Ecto neural progenitor cell (in vitro differentiated cells): ENCODE results near the gene ARFGEF3.
A peak's percentile ranks its signal among the peaks of the same experiment; 100 is the strongest.
"Not testable (repeated sequence)": the region's sequence is repeated elsewhere in the genome, so short reads cannot be mapped to it uniquely, and the experiment has no call there.

Experiments used
- DNase-seq: peaks from one replicate; pipeline ENCODE4 v3.0.0-alpha.2; 2018; ENCODE audit warnings: low spot score

ARFGEF3 gene

DNA sequence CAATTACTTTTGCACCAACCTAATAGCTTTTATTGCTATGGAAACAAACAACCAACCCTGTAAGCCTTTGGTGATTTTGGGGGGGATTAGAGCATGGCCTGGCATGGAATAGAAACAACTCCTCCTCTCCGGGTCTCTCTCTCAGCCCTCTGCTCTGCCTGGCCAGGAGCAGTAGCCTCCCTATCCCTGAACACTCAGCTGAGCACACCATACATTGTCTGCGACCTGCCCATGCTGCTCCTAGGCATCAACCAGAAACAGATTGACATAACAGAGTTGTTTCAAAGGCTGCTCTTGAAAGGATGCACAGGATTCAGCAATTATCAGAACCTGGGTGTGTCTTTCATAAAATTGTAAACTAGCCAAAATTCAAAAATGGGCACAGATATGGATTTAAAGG, 186.1 kb downstream of the ARFGEF3 start:
- DNase-seq, result no peak

DNA sequence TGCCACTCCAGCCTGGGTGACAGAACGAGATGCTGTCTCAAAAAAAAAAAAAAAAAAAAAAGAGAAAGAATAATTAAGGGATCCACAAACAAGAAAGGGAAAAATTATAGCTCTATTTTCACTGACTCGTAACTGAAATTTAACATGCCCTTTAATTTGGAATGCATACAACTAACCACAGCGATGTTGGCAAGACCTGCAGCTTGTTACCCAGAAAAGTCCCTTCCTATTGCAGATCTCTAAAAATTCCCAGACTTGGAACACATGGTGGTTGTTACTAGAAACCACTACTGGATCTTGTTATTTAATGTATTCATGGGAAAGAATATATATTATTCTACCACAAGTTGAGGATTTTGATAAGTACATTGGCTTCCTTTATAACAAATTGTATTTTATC, 188.2 kb downstream of the ARFGEF3 start:
- DNase-seq, result no peak

DNA sequence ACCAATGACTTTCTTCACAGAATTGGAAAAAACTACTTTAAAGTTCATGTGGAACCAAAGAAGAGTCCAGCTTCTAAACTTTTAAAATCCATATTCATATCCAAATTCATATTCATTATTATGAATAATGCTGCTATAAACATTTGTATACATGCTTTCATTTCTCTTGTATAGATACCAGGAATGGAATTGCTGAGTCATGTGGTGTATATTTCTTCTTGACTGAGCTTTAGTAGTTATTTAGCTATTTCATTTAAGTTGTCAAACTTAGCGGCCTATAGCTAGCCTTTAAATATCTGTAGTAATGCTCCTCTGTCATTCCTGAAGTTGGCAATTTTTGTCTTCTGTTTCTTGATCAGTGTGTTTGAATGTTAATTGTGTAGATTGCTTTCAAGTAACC, 196.2 kb downstream of the ARFGEF3 start:
- no peak for DNase-seq

DNA sequence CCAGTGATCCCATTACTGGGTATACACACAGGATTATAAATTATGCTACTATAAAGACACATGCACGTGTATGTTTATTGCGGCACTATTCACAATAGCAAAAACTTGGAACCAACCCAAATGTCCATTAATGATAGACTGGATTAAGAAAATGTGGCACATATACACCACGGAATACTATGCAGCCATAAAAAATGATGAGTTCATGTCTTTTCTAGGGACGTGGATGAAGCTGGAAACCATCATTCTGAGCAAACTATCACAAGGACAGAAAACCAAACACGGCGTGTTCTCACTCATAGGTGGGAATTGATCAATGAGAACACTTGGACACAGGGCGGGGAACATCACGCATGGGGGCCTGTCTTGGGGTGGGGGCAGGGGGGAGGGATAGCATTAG, 206.9 kb downstream of the ARFGEF3 start:
- not testable (repeated sequence) for DNase-seq

DNA sequence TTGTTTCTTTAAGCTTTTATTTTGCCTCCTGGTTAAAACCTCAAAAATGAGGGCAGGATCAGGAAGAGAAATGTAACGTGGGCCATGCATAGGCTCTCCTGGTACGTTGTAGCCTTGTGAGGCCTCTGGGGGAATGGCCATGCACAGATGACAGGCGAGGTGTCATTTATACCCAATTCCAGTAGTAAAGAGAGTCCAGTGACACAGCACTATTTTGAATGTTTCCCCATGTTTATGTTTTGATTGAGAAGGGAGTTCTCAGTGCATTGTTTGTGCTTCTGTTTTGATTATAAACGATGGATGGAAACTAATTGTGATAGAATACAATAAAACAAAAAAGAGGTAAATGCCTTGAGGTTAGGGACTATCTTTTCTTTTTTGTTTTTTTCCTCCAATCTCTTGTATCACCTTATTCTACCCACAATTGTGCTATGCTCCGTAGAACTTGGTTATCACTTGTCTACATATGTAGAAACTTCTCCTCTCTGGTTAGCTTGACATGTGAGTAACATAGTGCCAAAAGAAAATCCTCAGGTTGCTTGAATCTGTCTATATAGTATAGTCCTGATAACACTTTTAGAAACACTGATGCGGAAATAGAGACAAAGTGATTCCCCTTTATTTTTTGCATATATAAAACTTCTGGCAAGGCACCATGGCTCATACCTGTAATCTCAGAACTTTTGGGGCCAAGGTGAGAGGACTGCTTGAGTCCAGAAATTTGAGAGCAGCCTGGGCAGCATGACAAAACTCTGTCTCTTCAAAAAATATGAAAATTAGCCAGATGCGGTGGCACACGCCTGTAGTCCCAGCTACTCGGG, 209.1 kb downstream of the ARFGEF3 start:
- no peak for DNase-seq

DNA sequence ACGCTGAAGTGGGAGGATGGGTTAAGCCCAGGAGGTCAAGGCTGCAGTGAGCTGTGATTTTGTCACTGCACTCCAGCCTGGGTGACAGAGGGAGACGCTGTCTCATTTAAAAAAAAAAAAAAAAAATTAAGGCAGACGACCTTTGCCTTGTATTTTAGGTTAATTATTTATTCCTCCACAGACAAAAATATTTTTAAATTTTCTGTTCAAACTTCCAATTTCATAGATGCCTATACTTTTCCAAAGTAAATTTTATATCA, 209.6 kb downstream of the ARFGEF3 start:
- DNase-seq, result no peak

DNA sequence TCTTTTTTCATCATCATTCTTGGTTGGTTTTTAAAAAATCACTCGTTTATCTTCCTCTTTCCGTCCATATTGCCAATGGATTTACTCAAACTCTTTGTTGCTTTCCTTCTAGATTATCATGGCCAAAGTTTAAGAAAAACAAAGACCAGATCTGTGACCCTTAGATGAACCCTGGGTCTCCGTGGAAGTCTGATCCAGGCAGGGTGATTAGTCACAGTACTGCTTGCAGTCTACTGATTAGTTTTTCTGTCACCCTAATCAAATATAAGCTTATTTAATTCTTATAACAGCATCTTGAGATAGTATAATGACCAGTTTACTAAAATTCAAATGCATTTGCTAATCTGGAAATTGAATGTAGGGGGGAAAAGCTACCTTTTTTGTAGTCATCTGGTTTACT, 210.0 kb downstream of the ARFGEF3 start:
- DNase-seq, result no peak

DNA sequence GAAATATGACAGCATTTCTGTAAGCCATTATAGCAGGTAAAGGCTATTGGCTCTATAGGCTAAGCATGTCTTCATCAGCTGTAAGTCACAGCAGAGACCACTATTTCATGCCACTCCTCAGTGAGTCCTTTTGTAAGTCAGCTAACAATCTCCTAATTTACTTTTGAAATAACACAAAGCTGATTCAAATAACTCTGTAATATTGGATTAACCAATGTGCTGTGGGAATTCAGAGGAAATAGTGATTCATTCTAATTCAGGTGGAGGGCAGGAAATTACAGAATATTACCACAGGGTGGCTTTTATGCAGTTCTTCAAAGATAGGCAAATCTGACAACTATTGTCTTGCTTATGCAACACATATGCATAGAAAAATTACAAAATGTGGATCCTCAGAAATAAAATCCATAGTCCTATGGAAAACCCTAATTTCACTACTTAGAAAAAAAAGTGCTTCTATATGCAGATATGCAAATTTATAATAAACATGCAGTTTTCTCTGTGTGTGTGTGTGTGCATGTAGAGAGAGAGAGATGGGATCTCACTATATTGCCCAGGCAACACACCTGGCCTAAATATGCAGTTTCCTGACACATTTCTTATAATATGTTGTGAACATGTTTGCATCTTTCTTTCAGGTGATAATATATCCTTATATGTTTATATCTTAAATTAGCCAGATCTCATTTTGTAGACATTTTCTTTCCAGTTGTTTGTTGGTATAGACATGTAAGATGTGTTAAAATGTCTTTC, 211.1 kb downstream of the ARFGEF3 start:
- DNase-seq, result no peak

DNA sequence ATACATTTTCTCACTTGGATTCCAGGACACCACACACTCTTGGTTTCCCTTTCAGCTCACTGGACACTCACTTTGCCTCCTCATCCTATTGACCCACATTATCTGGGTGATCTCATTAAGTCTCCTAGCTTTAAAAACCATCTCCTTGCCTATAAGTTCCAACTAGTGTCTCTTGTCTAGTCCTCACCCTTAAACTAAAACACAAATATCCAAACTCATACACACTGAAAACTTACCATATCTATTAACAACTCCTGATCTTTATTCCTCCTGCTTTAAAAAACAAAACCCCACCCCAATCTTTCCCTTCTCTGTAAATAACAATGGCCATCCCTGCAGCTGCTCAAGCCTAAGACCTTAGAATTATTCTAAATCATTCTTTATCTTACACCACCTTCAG, 212.5 kb downstream of the ARFGEF3 start:
- no peak for DNase-seq

DNA sequence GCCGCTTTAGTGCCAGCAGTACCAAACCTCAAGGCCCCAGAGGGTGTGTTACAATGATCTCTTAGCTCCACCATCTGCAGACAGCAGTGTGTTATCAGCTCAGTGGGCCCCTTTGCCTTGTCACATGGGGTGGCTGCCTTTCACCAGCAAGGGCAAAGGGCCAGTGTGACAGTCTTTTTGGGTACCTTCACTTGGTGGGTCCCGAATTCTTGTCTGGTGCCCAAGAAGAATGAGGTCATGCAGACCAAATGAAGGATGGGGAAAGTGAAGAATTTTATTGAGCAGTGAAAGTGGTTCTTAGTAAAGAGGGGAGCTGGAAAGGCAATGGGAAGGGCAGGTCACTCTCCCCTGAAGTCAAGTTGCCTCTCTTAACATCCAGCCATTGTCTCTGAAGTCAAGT, 213.1 kb downstream of the ARFGEF3 start:
- no peak for DNase-seq

DNA sequence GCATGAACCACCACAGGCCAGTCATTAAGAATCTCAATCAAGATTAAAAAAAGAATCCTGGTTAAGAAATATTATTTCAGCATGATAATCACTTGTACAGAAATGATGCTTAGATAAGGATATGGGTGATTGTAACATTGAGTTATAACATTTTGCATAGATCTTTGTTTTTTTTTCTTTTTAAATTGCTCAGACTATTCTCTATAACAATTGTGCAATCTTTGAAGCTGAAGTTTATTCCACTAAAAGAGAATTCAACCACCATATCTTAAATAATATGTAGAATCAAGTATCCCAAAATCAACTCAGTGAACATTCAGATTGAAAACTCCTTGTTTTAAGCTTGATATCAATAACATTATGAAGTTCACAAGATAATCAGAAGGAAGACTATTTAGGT, 215.3 kb downstream of the ARFGEF3 start:
- DNase-seq, result no peak

DNA sequence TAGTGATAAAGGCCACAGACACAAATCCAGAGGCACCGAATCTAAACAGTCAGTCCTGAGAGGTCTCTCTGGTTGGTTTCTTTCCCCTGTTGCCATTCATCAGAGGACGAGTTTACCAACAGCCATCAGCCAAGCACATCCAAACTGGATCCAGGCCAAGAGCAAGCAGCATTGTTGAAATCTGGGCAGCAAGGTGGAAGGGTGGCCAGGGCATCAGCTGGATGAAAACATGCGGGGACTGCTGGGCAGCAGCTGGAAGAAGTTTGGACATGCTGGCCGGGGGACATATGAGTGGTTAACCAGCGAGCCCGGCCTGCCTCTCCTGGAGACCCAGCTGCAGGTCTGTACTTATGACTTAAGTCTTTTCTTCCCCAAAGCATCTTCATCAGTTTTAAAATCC, 216.1 kb downstream of the ARFGEF3 start, which contains the start of gene SMIM28:
Gene SMIM28, plus strand, starts transcription at position 62 of the 400 bp plus-strand sequence. Its CDS starts 168 bp downstream, at position 230.
- DNase-seq, result no peak

DNA sequence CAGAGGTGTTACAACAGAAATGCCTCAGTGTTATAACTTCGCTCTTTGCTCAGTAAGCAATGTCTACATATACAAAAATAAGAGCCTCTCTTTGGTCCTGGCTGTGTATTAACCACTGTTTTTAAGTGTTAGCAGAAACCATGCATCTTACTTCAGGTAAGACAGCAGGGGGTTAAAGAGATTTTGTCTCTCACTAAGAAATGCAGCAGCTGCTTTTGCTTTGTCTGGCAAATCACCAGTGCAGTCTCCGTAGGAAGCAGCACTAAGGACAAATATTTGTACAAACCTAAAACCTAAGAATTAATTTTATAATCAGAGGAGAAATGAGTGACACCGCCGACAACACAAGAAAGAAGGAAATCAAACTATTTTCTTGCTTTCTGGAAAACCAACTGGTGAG, 216.7 kb downstream of the ARFGEF3 start:
- DNase-seq, result no peak

DNA sequence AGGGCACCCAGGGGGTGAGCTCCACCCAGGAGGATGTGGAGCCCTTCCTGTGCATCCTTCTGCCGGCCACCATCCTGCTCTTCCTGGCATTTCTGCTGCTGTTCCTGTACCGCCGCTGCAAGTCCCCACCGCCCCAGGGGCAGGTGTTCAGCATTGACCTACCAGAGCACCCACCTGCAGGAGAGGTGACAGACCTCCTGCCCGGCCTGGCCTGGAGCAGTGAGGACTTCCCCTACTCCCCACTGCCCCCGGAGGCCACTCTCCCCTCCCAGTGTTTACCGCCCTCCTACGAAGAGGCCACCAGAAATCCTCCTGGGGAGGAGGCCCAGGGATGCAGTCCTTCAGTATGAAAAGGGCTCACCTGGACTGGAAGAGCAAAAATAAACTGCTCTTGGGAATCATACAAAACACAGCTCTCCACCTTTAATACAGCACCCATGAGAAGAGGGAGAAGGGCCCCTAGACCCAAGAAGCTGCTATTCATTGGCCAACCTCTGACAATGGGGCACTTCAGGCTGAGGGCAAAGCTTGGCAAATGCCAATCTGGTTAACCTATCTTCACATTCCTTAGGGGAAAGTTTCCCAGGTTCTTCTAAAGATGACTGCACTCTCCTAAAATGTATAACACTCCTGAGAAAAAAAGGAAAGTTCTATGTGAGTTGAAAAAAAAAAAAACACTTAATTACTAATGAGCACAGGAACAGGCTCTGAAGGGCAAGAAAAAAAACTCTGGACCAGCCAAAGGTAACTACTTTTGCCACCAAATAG, 220.9 kb downstream of the ARFGEF3 start:
- DNase-seq, result peak; percentile 46

DNA sequence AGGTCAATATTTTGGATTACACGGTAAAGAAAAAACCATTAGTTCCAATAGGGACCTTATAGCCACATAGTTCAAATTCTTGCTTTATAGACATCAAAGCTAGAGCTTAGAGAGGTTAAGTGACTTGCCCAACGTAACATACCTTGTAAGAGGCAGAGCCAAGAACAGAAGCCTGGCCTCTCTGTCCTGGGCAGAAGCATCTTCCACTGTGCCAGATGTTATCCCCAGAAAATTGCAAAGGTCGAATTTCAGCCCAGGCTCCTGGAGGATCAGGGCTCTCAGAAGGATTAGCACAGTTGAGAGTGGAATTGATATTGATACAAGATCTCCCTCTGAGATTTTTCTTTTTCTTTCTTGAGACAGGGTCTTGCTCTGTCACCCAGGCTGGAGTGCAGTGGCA, 222.0 kb downstream of the ARFGEF3 start:
- DNase-seq, result no peak

DNA sequence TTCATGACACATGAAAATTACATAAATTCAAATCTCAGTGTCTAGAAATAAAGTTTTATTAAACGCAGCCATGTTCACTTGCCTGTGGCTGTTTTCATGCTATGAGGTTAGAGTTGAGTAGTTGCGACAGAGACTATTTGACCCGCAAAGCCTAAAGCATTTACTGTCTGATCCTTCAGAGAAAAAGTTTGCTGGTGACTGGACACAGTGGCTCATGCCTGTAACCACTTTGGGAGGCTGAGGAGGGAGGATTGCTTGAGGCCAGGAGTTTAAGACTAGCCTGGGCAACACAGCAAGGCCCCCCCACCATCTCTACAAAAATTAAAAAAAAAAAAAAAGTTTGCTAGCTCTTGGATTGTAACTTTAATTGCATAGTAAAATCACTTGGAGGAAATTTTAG, 225.2 kb downstream of the ARFGEF3 start:
- no peak for DNase-seq

DNA sequence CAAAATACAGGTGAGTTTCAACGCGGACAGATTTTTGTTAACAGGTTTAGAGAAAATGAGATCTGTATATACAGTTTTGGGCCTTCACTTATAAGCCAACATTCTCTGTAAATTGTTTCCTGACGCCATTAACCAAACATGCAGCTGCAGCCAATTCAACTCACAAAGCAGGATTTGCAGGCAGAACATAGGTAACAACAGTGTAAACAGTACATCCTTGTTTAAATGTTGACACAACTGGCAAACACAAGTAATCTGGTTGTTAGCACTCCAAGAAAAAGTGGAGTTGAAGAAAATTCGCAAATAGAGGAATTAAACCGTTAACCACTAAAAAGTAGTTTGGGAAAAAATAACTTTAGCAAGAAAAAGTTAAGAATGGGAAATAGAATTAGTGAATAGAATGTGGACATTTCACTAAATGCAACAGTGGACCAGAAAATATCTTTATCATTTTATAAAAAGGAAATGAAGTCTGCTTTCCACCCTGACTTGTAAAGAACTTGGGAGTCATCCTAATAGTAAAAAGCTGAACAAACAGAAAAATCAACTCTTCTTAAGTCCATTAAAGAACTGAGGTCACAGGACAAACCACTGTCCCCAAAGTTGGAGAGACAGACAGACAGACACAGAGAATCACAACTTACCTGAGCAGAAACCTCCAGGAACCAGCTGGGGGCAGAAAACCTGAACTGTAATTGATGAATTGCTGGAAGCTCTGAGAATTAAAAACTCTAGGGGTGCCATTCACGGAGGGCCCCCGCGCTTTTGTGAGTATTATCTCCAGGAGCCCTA, 226.0 kb downstream of the ARFGEF3 start:
- DNase-seq, result no peak

DNA sequence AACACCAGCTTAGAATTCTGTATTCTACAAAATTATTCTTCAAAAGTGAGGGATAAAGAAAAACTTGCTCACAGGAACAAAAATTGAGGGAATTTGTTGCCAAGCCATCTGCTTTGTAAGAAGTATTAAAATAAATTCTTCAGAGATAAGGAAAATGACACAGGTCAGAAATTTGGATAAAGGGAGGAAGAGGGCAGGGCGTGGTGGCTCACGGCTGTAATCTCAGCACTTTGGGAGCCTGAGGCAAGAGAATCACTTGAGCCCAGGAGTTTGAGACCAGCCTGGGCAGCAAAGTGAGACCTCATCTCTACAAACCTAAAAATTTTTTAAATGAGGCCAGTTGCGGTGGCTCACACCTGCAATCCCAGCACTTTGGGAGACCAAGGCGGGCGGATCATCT, 227.8 kb downstream of the ARFGEF3 start:
- no peak for DNase-seq
